A673 (cell line): ENCODE measurements around the gene MYOZ3.

ENCODE experiments used
- CTCF ChIP-seq: fragments of 300-800, 200-600 bp; sonication (generic); conservative IDR thresholded peaks from 2 replicates; pipeline ENCODE4 v1.5.1; 2017; ENCODE audit warnings: low read depth, mild to moderate bottlenecking, antibody characterized with exemption, low read length, moderate library complexity, mixed read lengths
- EZH2 ChIP-seq: fragments of 200-600 bp; sonication (generic); IDR thresholded peaks from 2 replicates; pipeline ENCODE4 v1.6.1; 2017; ENCODE audit warnings: borderline replicate concordance, low read depth, mild to moderate bottlenecking, mixed read lengths, antibody characterized with exemption, low read length; ENCODE audit not compliant: poor library complexity, severe bottlenecking

- TF ChIP-seq CTCF (no peak), EZH2 (no peak)
Observed at GRCh38 chr5:150621301-150621700, 39.8 kb upstream of the MYOZ3 start.
